NCI-H1436 (cell line): ENCODE data around the gene ARL3.

ENCODE experiments used
- DNase-seq: peaks from one replicate; lab custom pipeline; 2025; lab: John Stamatoyannopoulos, UW

Gene ARL3

DNA sequence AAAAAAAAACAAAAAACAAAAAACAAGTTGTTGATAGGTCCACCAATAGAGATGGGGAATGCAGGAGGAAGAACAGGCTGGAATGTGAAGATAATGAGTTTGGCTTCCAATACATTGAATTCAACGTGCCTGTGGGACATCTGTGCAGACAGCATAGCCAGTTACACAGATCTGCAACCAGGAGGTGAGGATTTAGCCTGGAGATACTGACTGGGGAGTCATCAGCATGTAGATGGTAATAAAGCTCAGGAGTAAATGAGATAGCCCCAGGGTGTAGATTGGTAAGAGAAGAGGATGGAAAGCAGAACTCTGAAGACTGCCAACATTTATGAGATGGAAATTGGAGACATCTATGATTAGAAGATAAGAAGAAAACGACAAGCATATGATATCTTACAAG, 74.7 kb downstream of the ARL3 start:
- DNase-seq: no peak

DNA sequence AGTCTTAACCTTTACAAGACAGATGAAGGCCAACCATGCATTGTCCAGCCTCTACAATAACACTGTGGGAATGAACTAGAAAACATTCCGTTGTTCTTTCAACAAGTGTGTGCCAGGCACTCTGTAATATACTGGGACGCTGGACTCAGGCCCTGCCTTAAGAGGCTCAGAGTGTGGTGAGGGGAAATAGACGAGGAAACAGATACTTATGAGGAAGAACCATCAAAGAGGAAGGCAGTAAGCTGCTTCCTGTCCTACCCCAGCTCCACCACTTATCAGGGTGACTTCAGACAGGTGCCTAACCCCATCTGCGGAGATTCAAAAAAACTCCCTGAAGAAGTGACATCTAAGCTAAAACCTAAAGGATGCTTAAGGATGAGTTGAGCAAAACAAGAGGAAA, 78.8 kb downstream of the ARL3 start:
- DNase-seq: no peak

DNA sequence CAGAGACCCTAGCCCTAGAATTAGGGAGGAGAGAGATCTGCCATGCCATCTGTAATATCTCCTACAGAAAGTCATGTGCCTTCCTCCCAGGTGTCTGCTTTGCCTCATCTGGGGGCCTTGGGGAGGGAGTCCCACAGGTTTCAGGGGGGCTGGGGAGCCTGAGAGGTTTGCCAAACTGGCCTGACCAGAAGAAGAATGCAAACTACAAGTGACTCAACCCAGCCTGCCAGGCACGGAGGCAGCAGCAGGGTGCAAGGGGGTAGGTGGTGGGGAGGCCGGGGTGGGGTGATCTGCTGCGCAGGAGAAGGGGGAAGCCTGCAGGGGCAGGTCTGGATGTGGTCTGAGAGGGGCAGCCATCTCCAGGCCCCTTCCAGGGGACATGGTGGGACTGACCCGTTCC, 79.5 kb downstream of the ARL3 start:
- DNase-seq: no peak

DNA sequence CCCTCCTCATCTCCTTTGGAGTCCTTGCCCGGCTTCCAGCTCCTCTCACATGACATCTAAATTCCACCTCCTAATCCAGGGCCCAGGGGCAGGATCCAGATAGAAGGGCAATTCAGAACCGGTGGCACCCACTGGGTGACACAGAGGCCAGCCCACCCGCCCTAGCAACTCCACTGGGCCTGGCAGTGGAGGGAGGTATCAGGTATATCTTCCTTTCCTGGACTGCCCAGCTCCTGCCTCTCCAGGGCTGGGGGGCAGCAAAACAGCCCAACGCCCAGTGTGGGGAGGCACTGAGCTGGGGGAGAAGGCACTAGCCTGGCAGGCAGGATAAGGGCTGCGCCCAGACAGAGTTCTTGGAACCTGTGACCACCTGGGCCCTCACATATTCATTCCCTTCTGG, 80.3 kb downstream of the ARL3 start:
- no peak for DNase-seq

DNA sequence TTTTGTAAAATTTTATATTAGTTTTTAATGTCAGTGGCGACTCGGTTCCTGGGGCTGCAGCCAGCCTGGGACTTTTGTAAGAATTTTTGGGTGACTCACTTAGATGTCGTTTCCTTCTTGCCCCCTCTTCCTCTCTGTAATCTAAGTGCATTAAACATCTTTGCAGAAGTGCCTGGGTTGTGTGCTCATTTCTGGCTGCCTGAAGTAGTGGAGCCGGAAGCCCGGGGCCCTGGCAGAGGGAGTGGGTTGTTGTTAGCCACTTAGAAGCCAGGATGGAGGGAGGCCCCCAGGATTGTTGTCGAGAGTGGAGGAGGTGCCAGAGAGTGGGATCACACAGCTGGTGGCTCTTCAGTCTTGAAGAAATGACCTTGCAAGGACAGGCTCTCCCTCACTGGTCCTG, 80.9 kb downstream of the ARL3 start:
- DNase-seq: no peak

DNA sequence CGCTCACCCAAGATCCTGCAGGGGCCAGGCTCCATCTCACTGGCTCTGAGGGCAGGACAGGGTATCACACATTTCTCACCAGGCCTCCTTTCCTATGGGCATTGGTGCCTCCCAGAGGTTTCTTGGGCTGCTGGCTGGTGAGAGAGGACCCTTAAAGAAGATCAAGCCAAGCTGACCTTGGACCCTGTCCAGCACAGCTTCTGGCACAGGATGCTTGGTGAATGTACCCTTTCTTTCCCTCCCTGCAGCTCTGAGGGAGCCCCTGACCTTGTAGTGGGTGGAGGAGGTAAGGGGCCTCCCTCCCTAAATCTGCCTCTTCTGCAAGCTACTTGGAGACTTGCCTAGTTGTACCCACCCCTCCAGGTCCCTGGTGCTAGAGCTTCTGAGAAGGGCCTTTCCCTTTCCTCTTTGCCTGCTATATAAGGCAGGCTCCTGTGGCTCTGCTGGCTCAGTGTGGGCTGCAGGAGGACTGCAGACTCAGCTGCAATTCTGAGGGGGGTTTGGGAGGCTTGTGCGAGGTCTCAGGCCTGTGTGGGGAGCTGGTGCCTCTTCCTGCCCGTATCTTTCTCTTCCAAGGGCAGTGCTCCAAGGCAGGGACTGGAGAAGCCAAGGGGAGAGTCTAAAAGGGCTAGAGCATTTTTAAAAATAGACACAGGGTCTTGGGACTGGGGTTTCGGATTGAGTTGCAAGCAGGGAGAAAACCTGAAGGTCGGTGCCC, 81.6 kb downstream of the ARL3 start:
- no peak for DNase-seq

DNA sequence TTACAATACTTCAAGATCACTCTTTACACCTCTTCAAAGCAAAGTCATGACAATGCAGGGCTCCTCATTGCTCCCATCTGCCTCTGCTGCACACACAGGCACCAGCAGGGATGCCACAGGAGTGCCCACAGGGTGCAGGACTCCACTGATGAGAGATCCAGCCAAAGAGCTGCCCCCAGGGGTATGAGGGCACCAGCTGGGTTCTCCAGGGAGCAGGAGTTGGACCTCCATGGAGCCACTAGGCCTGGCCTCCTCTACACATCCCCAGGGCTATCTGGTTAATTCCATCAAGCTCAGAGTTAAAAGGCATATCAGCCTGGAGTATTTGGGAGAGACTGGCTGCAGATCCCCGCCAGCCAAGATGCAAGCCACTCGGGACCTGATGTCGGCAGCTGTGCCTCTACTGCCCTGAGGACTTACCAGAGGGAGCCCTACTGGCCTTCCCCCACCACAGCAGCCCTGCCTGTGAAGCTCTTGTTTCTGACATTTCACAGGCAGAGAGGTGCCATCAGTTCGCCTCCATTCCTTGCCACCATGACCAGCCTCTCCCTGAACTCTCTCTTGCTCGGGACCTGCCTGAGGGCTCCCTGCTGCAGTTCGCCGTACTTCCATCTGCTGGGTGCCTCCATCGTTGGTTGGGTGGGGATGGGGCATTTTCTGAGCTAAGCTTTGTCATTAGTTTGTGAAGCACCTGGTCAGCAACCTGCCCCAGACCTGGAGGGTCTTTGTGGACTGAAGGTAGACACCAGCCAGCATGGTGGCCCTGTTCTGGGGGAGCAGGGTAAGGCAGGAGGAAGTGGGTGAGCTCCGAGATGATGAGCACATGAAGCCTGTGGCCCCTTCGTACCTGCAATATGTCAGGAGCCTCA, 82.4 kb downstream of the ARL3 start:
- DNase-seq: no peak

DNA sequence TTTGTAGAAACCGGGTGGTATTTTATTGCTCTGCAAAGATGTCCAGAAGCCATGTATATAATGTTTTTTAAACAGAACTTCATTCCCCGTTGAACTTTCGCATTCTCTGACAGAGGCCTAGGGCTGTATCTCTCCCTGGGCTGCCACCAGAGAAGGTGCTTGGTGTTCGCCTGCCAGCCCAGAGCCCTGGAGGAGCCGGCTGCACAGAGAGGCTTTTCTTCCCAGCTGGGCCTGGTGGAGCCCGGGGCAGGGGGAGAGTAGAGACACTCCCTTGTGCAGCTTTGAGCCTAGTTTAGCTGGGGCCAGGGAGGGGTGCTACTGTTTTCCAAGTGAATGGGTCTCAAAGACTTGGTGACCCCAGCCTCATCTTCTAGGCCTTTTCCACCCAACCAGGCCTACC, 83.5 kb downstream of the ARL3 start:
- no peak for DNase-seq

DNA sequence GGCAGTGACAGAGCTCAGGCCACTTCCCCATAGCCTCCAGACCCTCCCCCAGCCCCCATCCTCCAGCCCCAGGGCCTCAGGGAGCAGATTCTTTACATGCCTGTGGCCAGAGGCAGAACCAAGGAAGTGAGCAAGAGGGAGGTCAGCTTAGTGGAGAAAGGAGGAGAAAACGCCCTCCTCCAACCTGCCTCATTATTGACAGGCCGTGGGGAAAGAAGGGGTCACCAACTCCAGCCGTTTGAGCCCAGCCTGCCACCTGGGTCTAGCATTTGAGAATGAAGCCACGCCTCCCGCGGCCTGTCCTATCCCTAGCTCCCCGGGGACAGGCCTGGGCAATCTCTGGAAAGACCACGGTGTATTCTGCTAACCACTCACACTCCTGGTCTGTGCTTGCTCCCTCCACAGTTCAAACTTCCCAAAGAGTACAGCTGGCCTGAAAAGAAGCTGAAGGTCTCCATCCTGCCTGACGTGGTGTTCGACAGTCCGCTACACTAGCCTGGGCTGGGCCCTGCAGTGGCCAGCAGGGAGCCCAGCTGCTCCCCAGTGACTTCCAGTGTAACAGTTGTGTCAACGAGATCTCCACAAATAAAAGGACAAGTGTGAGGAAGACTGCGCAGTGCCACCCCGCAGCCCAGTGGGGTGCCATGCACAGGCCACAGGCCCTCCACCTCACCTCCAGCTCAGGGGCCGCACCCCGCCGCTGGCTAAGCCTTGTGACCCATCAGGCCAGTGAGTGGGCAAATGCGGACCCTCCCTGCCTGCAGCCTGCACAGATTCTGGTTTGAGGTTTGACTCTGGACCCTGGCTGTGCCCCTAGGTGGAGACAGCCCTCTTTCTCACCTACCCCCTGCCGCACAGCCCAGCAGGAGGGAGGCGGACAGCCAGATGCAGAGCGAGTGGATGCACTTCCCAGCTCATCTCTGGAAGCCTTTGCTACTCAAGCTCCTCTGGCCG, 84.3 kb downstream of the ARL3 start:
- DNase-seq: no peak

DNA sequence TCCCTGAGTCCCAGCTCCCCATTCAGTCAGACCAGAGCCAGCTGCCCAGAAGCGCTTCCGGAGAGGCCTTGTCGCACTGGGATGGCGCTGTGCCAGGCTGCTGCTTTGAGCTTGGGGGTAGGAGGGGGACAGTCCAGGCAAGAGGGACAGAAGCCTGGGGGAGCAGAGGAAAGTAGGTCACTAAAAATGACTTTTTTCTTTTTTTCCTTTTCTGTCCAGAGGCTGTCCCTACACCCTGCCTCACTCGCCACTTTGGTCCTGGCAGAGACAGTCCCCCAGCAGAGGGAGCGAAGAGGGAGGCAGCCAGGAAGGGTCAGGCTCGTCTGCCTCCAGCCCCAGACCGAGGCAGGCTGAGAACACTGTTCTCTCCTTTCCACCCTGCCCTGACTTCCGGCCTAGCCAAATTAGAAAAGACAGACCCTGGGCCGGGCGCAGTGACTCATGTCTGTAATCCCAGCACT, 85.7 kb downstream of the ARL3 start:
- no peak for DNase-seq

DNA sequence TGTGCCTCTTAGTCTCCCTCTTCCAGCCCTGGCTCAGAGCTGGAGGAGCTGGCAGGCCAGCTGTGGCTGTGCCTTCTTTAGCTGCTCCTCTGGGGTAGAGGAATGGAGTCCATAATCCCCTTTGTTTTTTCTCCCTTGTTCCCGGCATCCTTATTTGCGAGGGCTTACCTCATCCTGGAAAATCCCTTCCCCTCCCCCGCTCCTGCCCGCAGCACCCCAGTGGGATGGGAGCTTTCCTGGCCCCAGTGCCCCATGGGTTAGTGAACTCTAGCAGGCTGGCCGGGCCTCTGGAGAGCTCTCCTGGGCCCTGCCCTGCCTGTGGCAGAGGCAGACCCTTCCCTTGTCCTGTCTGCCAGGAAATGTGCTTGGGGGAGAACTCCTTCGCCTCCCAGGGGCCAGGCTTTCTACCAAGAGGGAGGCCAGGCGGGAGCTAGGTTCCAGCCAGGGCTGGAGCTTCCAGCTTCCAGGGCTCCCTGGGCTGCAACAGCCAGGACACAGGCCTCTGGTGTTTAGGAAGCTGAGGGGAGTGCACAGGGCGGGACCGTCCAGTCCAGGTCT, 86.4 kb downstream of the ARL3 start:
- no peak for DNase-seq

DNA sequence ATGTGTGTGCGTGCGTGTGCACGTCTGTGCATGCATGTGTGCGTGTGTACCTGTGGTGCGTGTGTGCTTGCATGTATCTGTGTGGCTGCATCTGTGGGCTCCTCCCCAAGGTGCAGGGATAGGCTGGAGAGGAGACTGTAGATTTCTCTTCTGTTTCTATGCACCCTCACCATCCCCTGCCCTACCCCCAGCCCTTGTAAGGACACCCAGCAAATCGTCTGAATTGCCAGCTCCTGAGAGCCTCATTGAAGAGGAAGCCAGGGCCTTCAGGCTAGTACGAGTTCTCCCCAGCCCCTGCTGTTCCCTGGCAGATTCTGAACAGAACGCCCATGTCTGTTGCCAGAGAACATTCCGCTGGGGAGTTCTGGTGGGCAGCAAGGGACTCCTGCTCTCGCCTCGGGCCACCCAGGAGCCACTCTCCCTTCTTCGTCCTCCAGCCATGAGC, 86.9 kb downstream of the ARL3 start:
- DNase-seq: no peak

DNA sequence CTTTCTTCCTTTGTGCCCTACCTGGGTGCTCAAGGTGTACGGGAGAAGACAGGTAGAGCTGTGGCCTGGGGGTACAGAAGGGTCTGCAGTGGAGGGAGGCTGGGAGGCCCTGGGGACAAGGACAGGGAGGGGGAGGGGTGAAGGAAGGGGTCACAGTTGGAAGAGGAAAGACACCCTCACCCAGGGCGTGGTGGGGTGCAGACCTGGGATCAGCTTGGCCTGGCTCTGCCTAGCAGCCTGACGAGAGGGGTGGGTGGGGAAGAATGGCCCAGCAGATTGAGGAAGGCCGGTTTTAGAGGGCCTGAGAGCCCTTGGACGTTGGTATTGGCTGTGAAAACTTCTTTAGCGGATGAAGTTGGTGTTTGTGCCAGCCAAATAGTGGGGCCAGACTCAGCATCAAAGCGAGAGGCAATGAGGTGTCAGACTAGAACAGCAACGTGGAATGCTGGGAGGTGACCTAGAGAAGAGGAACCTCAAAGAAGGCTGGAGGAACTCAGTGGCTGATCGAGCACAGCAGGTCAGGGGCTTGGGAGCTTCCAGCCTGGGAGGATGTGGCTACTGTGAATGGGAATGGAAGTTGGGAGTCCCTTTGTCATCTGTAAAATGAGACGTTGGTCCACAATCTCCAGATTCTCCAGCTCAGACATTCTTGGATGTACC, 88.0 kb downstream of the ARL3 start:
- DNase-seq: no peak

DNA sequence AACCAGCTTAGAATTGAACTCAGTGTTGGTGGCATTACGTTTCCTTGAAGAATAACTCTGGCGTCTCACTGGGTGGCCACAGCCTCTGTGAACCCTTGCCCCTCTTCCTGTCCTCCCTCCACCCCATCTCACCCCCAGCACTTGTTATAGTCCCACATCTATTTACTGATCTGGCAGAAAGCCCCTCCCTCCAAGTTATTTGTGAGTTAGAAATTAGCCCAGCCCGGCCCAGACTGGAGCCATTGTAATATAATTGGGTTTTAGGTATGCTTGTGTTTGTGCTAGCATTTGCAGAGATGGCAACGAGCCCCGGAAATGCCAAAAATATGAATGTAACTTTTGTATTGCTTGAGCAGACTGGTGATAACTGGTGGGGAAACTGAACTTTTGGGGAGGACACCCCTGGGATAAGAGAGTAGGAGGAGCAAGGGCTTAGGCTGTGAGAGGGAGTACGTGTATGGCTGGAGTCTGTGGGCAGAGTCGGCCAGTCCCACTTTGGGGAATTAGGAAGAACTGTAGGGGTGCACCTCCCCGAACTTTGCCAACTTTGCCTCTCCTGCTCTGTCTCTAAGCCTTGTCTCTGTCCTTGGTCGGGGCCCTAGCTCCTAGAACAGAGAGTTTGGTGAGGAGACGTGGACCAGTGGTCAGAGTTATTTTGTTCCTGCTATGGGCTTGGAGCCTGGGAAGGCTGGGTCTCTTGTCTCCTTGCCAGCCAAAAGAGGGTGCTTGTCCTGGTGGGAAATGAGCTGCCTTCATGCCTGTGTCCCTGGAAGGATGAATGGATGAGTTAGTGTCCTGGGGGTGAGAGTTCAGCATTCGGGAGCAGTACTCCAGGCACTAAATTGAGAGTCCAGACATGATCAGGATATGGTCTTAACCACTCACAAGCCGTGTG, 89.2 kb downstream of the ARL3 start:
- no peak for DNase-seq

DNA sequence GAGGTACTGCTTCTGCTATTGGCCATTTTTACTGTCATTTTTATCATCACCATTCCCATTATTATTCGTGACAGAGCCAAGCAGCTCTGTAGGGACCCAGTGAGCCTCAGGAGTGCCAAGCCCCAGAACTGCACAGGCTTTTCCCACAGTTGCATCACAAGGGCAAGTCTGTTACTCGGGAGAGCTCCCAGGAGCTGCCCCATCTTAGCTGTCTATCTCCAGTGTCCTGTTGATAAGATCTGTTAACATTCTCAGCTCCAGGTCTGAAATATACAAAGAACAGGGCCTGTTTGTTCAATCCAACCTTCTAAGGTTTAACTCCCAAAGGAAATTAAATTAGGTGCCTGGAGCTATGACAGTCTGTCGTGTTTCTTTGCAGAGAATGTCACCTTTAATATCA, 90.1 kb downstream of the ARL3 start:
- DNase-seq: no peak
